Measurements from ENCODE around the gene TEPSIN.

Gene TEPSIN

DNA sequence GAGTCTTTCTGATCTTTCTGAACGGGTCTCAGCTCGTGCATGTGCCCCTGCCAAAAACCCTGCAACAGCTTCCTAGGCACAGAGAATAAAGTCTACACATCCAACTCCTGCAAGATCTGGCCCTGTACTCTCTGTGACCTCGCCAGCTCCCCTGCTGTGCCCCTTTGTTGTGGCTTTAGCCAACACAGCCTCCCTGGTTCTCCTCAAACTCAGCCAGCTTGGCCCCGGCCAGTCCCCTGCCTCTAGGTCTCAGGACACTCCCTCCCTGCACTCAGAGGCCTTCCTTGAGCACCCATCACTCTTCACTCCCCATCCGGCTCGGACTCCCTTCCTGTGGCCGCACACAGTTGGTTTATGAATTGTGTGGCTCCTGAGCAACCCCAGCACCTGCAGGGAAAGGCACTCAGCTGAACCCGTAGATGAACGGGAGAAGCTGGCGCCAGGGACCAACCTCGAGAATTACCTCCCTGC lies 17.4 kb downstream of the TEPSIN start:
- H3K9me3 ChIP-seq (ENCODE audit: insufficient read depth, low read length, severe bottlenecking) = no peaks in the 10 kb centered on the region
- no peak for DNase-seq
- peaks cover 23% of the 10 kb centered on the region for H3K79me2 ChIP-seq (ENCODE audit: insufficient read depth, low read length)
- no peaks in the 10 kb centered on the region for H3K27me3 ChIP-seq (ENCODE audit: insufficient read depth, low read length, poor library complexity)
- H3K4me3 ChIP-seq (ENCODE audit: low read depth in 1 of 2, low read length in 2 of 2) = peak overlapping the region in 1 of 2 experiments; percentile 88; a peak in 2 of 4 replicates
- no peak for ATAC-seq (ENCODE audit: insufficient read depth, low read depth)
- no peak for TF ChIP-seq EZH2 (IDR thresholded peaks at IDR 0.05; ENCODE audit: borderline replicate concordance, low read depth, low read length, severe bottlenecking)
- TF ChIP-seq, protein P1, sequence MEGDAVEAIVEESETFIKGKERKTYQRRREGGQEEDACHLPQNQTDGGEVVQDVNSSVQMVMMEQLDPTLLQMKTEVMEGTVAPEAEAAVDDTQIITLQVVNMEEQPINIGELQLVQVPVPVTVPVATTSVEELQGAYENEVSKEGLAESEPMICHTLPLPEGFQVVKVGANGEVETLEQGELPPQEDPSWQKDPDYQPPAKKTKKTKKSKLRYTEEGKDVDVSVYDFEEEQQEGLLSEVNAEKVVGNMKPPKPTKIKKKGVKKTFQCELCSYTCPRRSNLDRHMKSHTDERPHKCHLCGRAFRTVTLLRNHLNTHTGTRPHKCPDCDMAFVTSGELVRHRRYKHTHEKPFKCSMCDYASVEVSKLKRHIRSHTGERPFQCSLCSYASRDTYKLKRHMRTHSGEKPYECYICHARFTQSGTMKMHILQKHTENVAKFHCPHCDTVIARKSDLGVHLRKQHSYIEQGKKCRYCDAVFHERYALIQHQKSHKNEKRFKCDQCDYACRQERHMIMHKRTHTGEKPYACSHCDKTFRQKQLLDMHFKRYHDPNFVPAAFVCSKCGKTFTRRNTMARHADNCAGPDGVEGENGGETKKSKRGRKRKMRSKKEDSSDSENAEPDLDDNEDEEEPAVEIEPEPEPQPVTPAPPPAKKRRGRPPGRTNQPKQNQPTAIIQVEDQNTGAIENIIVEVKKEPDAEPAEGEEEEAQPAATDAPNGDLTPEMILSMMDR (IDR thresholded peaks at IDR 0.05; ENCODE audit: borderline replicate concordance, extremely low read depth, low read length, poor library complexity, severe bottlenecking) = no peak
- H3K4me2 ChIP-seq (ENCODE audit: insufficient read depth, low read length) = peak overlapping the region; percentile 100
- H4K20me1 ChIP-seq (ENCODE audit: insufficient read depth, low read length) = peaks cover 30% of the 10 kb centered on the region
- no peak overlapping the region for H2AFZ ChIP-seq (ENCODE audit: low read depth, low read length)
- peaks cover 36% of the 10 kb centered on the region for H3K36me3 ChIP-seq (ENCODE audit: insufficient read depth, low read length)
- peak overlapping the region; percentile 87 for H3K9ac ChIP-seq (ENCODE audit: low read depth, low read length)
- H3K27ac ChIP-seq (ENCODE audit: low read length) = no peak overlapping the region
- peaks cover 26% of the 10 kb centered on the region for H3K4me1 ChIP-seq (ENCODE audit: insufficient read depth, low read length)

DNA sequence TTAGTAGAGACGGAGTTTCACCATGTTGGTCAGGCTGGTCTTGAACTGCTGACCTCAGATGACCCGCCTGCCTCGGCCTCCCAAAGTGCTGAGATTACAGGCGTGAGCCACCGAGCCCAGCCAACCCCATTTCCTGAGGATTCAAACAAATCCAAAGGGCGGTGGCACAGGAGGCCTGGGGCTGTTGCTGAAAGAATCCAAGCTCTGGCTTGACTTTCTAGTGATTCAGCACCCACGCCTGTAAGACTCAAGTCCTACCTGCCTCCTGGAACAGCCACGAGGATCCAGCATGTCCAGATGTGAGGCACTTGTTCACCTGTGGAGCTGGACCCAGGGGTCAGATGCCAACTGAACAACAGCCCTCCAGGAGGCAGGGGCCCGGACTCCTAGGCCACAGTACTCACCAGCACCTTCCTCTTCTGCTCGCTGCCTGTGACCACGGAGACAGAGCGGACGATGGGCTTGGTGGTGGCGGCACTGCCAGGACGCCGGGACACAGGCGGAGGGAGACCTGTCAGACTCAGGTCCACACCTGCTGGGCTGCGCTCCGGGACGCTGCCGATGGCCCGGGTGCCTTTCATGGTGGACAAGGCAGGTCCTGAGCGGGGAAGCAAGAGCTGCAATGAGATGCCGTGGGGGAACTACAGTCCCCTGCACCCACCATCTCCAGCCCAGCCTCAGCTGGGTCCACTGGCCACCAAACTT lies 19.2 kb downstream of the TEPSIN start:
- Histone ChIP-seq H3K4me1 (ENCODE audit: insufficient read depth, low read length) (peaks cover 26% of the 10 kb centered on the region), H3K36me3 (ENCODE audit: insufficient read depth, low read length) (peaks cover 37% of the 10 kb centered on the region), H3K79me2 (ENCODE audit: insufficient read depth, low read length) (peaks cover 23% of the 10 kb centered on the region), H4K20me1 (ENCODE audit: insufficient read depth, low read length) (peaks cover 30% of the 10 kb centered on the region), H3K9ac (ENCODE audit: low read depth, low read length) (0 out of 2 replicates have a peak overlapping the region, but pooled peaks have one; percentile 18), H3K27ac (ENCODE audit: low read length) (no peak overlapping the region), H3K27me3 (ENCODE audit: insufficient read depth, low read length, poor library complexity) (no peaks in the 10 kb centered on the region), H3K4me2 (ENCODE audit: insufficient read depth, low read length) (no peak overlapping the region), H2AFZ (ENCODE audit: low read depth, low read length) (no peak overlapping the region), H3K4me3 (ENCODE audit: low read depth in 1 of 2, low read length in 2 of 2) (no peak overlapping the region), H3K9me3 (ENCODE audit: insufficient read depth, low read length, severe bottlenecking) (no peaks in the 10 kb centered on the region)
- ATAC-seq (ENCODE audit: insufficient read depth, low read depth) (no peak), DNase-seq (no peak)
- TF ChIP-seq, protein P1 (IDR thresholded peaks at IDR 0.05; ENCODE audit: borderline replicate concordance, extremely low read depth, low read length, poor library complexity, severe bottlenecking) = no peak
- TF ChIP-seq EZH2 (IDR thresholded peaks at IDR 0.05; ENCODE audit: borderline replicate concordance, low read depth, low read length, severe bottlenecking) = no peak

DNA sequence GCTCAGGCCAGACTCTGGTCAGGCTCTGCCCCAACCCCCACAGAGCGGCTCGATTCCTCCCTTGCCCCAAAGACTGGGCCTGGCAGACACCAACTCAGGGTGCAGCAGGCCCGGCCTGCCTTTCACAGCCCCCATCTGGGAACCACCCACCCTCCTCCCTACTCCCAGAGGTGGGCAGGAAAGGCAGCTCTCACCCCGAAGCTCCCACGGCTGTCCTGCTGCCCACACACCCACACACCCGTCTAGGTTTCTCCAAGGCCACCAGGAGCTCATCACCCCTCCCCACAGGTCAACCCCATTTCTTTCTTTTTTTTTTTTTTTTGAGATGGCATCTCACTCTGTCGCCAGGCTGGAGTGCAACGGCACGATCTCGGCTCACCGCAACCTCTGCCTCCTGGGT lies 19.9 kb downstream of the TEPSIN start:
- peaks cover 30% of the 10 kb centered on the region for H4K20me1 ChIP-seq (ENCODE audit: insufficient read depth, low read length)
- H3K36me3 ChIP-seq (ENCODE audit: insufficient read depth, low read length) = peaks cover 37% of the 10 kb centered on the region
- H3K27me3 ChIP-seq (ENCODE audit: insufficient read depth, low read length, poor library complexity) = no peaks in the 10 kb centered on the region
- TF ChIP-seq, protein P1 (IDR thresholded peaks at IDR 0.05; ENCODE audit: borderline replicate concordance, extremely low read depth, low read length, poor library complexity, severe bottlenecking) = no peak
- no peak for TF ChIP-seq EZH2 (IDR thresholded peaks at IDR 0.05; ENCODE audit: borderline replicate concordance, low read depth, low read length, severe bottlenecking)
- no peak overlapping the region for H3K4me2 ChIP-seq (ENCODE audit: insufficient read depth, low read length)
- H2AFZ ChIP-seq (ENCODE audit: low read depth, low read length) = no peak overlapping the region
- no peak overlapping the region for H3K9ac ChIP-seq (ENCODE audit: low read depth, low read length)
- H3K27ac ChIP-seq (ENCODE audit: low read length) = no peak overlapping the region
- no peak for ATAC-seq (ENCODE audit: insufficient read depth, low read depth)
- H3K4me1 ChIP-seq (ENCODE audit: insufficient read depth, low read length) = peaks cover 26% of the 10 kb centered on the region
- H3K9me3 ChIP-seq (ENCODE audit: insufficient read depth, low read length, severe bottlenecking) = no peaks in the 10 kb centered on the region
- no peak overlapping the region for H3K4me3 ChIP-seq (ENCODE audit: low read depth in 1 of 2, low read length in 2 of 2)
- no peak for DNase-seq
- peaks cover 23% of the 10 kb centered on the region for H3K79me2 ChIP-seq (ENCODE audit: insufficient read depth, low read length)

Data from DND-41 (cell line).